ENCODE data around the gene CHRND.

DNA sequence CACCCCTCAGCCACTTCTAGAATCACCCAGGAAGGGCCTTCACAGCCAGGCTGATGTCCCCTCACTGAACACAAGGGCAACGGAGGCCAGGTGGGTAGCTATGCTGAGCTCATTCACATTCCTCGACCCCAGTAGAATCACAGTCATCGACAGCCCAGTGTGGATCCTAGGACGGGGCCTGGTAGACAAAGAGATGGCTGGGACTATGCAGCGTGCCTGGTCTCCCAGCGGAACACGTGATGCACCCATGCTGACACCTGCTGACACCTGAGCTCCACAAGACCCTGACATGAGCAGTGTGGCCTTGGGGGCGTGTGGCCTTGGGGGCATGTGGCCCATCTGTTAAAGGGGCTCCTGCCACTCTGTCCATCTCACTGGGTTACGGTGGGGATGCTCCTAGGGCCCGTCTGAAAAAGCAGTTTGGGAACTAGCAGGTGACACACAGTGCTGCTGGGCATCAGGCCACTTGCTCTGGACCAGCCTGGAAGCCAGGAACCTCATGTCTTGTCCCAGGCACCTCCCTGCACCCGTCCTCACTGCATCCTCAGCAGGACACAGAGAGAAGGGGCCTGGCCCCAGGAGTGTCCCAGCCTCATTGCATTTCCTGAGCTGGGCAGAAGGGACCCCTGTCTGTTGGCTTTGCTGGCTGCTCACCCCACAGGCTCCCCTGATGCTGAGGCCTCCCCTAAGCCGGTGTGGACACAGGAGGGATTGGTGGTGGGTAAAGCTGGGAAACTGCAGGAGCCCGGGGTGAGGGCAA lies 48.0 kb upstream of the CHRND start:
- TF ChIP-seq, protein P1, sequence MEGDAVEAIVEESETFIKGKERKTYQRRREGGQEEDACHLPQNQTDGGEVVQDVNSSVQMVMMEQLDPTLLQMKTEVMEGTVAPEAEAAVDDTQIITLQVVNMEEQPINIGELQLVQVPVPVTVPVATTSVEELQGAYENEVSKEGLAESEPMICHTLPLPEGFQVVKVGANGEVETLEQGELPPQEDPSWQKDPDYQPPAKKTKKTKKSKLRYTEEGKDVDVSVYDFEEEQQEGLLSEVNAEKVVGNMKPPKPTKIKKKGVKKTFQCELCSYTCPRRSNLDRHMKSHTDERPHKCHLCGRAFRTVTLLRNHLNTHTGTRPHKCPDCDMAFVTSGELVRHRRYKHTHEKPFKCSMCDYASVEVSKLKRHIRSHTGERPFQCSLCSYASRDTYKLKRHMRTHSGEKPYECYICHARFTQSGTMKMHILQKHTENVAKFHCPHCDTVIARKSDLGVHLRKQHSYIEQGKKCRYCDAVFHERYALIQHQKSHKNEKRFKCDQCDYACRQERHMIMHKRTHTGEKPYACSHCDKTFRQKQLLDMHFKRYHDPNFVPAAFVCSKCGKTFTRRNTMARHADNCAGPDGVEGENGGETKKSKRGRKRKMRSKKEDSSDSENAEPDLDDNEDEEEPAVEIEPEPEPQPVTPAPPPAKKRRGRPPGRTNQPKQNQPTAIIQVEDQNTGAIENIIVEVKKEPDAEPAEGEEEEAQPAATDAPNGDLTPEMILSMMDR (IDR thresholded peaks at IDR 0.05; ENCODE audit: low read depth, low read length, missing input control): no peak
- TF ChIP-seq, protein P2, sequence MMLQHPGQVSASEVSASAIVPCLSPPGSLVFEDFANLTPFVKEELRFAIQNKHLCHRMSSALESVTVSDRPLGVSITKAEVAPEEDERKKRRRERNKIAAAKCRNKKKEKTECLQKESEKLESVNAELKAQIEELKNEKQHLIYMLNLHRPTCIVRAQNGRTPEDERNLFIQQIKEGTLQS (IDR thresholded peaks at IDR 0.05): no peak
- TF ChIP-seq GABPA (IDR thresholded peaks at IDR 0.05 in 1 of 2, conservative IDR thresholded peaks at IDR 0.05 in 1 of 2): no peak
- no peak for TF ChIP-seq TAF1 (conservative IDR thresholded peaks at IDR 0.05)
- TF ChIP-seq RAD21 (IDR thresholded peaks at IDR 0.05): no peak
- no peak for TF ChIP-seq SP1 (IDR thresholded peaks at IDR 0.05)

All from liver (tissue), 3 donors.